SU-DHL-6 (cell line): ENCODE results near the gene NTF3.

Experiments
- H2AFZ ChIP-seq: fragments of 200-600 bp; sonication (generic); 2 replicates; pipeline ENCODE4 v1.6.1; 2014; ENCODE audit warnings: low read depth, mild to moderate bottlenecking, moderate library complexity, mixed read lengths, antibody characterized with exemption, low read length; ENCODE audit not compliant: severe bottlenecking
- H3F3A ChIP-seq: fragments of 200-600 bp; shearing (Covaris generic); 2 replicates; pipeline ENCODE4 v1.6.0; 2016; ENCODE audit warnings: antibody characterized with exemption, mild to moderate bottlenecking; ENCODE audit not compliant: insufficient read depth
- H3K27ac ChIP-seq: fragments of 200-600 bp; sonication (generic); 2 replicates; pipeline ENCODE4 v1.5.1; 2016; ENCODE audit warnings: low read depth, mild to moderate bottlenecking, low read length, moderate library complexity, mixed read lengths
- H3K27me3 ChIP-seq: fragments of 200-600 bp; sonication (generic), shearing (Covaris generic); 2 replicates; pipeline ENCODE4 v1.6.0; 2014; ENCODE audit warnings: mild to moderate bottlenecking, low read length
- H3K36me3 ChIP-seq: fragments of 200-600 bp; sonication (generic); 2 replicates; pipeline ENCODE4 v1.6.1; 2014; ENCODE audit warnings: mild to moderate bottlenecking, low read length, mixed read lengths
- H3K4me2 ChIP-seq: fragments of 300-600, 200-600 bp; shearing (Covaris generic), sonication (generic); 2 replicates; pipeline ENCODE4 v1.6.0; 2014; ENCODE audit warnings: low read length, low read depth, mild to moderate bottlenecking; ENCODE audit not compliant: poor library complexity, severe bottlenecking
- H3K4me3 ChIP-seq: fragments of 200-600 bp; sonication (generic); 2 replicates; pipeline ENCODE4 v1.5.1; 2014; ENCODE audit warnings: antibody characterized with exemption, low read length, mild to moderate bottlenecking, mixed read lengths; ENCODE audit not compliant: insufficient read depth, poor library complexity, severe bottlenecking
- H3K79me2 ChIP-seq: fragments of 200-600 bp; sonication (generic); 2 replicates; pipeline ENCODE4 v1.6.1; 2014; ENCODE audit warnings: mild to moderate bottlenecking, low read length, moderate library complexity; ENCODE audit not compliant: insufficient read depth
- H3K9ac ChIP-seq: fragments of 200-600 bp; sonication (generic); 2 replicates; pipeline ENCODE4 v1.7.0; 2014; ENCODE audit warnings: mild to moderate bottlenecking, low read length
- H3K9me2 ChIP-seq: fragments of 200-600 bp; sonication (generic); replicated peaks from 2 replicates; pipeline ENCODE4 v1.6.1; 2014; ENCODE audit warnings: low read length; ENCODE audit not compliant: insufficient read depth
- H3K9me3 ChIP-seq: fragments of 200-600 bp; sonication (generic); 2 replicates; pipeline ENCODE4 v1.6.1; 2014; ENCODE audit warnings: low read length, mixed read lengths; ENCODE audit not compliant: insufficient read depth
- H4K20me1 ChIP-seq: fragments of 200-600 bp; sonication (generic); 2 replicates; pipeline ENCODE4 v1.6.1; 2014; ENCODE audit warnings: low read depth, mild to moderate bottlenecking, antibody characterized with exemption, low read length, moderate library complexity, mixed read lengths
- CTCF ChIP-seq: fragments of 200-600 bp; sonication (generic); IDR thresholded peaks from one replicate; pipeline ENCODE4 v1.5.1; 2017; ENCODE audit warnings: antibody characterized with exemption, mild to moderate bottlenecking, low read length, moderate library complexity; ENCODE audit not compliant: insufficient read depth, poor library complexity, severe bottlenecking
- EZH2phosphoT487 ChIP-seq: fragments of 200-600 bp; sonication (generic), shearing (Covaris generic); conservative IDR thresholded peaks from 2 replicates; pipeline ENCODE4 v1.6.1; 2018; ENCODE audit warnings: mild to moderate bottlenecking, antibody characterized with exemption, low read length, moderate library complexity, mixed read lengths

NTF3 gene

GRCh38 chr12:5518584-5519365 is 86.9 kb downstream of the NTF3 start:
- H3K79me2 ChIP-seq: no peaks in the 10 kb centered on the region
- TF ChIP-seq CTCF (no peak), EZH2phosphoT487 (no peak)

GRCh38 chr12:5520037-5520436 is 88.1 kb downstream of the NTF3 start:
- no peaks in the 10 kb centered on the region for H3K79me2 ChIP-seq
- TF ChIP-seq EZH2phosphoT487: no peak
- TF ChIP-seq CTCF: no peak
- no peak overlapping the region for H3K4me3 ChIP-seq
- H3K9me2 ChIP-seq: no peaks in the 10 kb centered on the region
- no peaks in the 10 kb centered on the region for H4K20me1 ChIP-seq
- no peaks in the 10 kb centered on the region for H3K27me3 ChIP-seq
- no peak overlapping the region for H2AFZ ChIP-seq
- H3K9me3 ChIP-seq: no peaks in the 10 kb centered on the region
- no peaks in the 10 kb centered on the region for H3K36me3 ChIP-seq
- H3K4me2 ChIP-seq: no peak overlapping the region
- H3K9ac ChIP-seq: no peak overlapping the region
- H3K27ac ChIP-seq: no peak overlapping the region
- H3F3A ChIP-seq: no peaks in the 10 kb centered on the region

More at GRCh38 chr12:5518584-5519365, 86.9 kb downstream of the NTF3 start:
- H3F3A ChIP-seq: no peaks in the 10 kb centered on the region
- no peak overlapping the region for H3K4me2 ChIP-seq
- H3K9me2 ChIP-seq: no peaks in the 10 kb centered on the region
- no peaks in the 10 kb centered on the region for H4K20me1 ChIP-seq
- H3K27me3 ChIP-seq: no peaks in the 10 kb centered on the region
- no peak overlapping the region for H3K27ac ChIP-seq
- H3K9me3 ChIP-seq: no peaks in the 10 kb centered on the region
- H3K4me3 ChIP-seq: no peak overlapping the region
- H3K9ac ChIP-seq: no peak overlapping the region
- no peaks in the 10 kb centered on the region for H3K36me3 ChIP-seq
- H2AFZ ChIP-seq: no peak overlapping the region

GRCh38 chr12:5520831-5521230 is 88.9 kb downstream of the NTF3 start:
- no peak overlapping the region for H3K4me3 ChIP-seq
- no peak overlapping the region for H3K27ac ChIP-seq
- H3K4me2 ChIP-seq: no peak overlapping the region
- no peaks in the 10 kb centered on the region for H3K36me3 ChIP-seq
- no peaks in the 10 kb centered on the region for H3K9me3 ChIP-seq
- no peaks in the 10 kb centered on the region for H3K79me2 ChIP-seq
- no peaks in the 10 kb centered on the region for H3K9me2 ChIP-seq
- no peaks in the 10 kb centered on the region for H3K27me3 ChIP-seq
- H2AFZ ChIP-seq: no peak overlapping the region
- no peaks in the 10 kb centered on the region for H3F3A ChIP-seq
- H4K20me1 ChIP-seq: no peaks in the 10 kb centered on the region
- no peak overlapping the region for H3K9ac ChIP-seq
- TF ChIP-seq CTCF (no peak), EZH2phosphoT487 (no peak)
